Measurements from ENCODE around the gene PCSK4.

- TF ChIP-seq MAX (IDR thresholded peaks at IDR 0.05; ENCODE audit: insufficient read depth, insufficient read length) (no peak), EZH2 (IDR thresholded peaks at IDR 0.05; ENCODE audit: borderline replicate concordance, low read depth, low read length, severe bottlenecking) (no peak), CTCF (IDR thresholded peaks at IDR 0.05; ENCODE audit: extremely low read depth in 1 of 2, insufficient read depth in 1 of 2, low read depth in 1 of 2, low read length in 2 of 2) (no peak), JUN (IDR thresholded peaks at IDR 0.05; ENCODE audit: borderline replicate concordance, insufficient read depth, insufficient read length, low read depth) (no peak), POLR2A (IDR thresholded peaks at IDR 0.05; ENCODE audit: low read depth, low read length) (no peak), POLR2AphosphoS5 (IDR thresholded peaks at IDR 0.05; ENCODE audit: insufficient read depth, low read depth, low read length) (no peak), FOS (IDR thresholded peaks at IDR 0.05; ENCODE audit: borderline replicate concordance, insufficient read depth, low read length) (no peak)
These were observed 21.5 kb upstream of the PCSK4 start for GRCh38 chr19:1511318-1512317.

Measured in endothelial cell of umbilical vein (primary cell).